ENCODE results near the gene LRSAM1. TPM values are rescaled to one million over a fixed set of nuclear protein-coding genes. Genes with fewer than 3 reads are reported as not detected.

Gene LRSAM1
- polyA plus RNA-seq, 2 donors, result 10.7 to 17.5 TPM

DNA sequence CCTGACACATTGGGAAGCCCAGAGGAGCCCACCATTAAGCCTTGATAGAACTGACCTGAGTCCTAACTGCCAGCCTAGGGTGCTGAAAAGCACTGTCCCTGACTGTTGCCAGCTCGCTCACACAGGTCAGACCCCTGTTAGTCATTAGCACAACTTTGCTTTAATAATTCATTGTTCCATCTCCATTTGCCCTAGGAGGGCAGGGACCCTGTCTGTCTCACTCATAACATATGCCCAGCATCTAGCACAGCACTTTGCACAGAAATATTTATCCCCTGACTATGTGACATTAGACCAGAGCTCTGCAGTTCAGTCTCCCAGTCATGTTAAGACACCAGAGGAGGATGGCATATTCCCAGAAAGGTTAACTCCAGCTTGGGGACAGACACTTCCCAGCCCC, 99.0 kb downstream of the LRSAM1 start:
- 92 to 94% methylated on average over 1 of the region's 1 CpG for WGBS, 2 donors
- no peaks in the 10 kb centered on the region for H3K9me3 ChIP-seq (ENCODE audit: control insufficient read depth in 2 of 2, insufficient read depth in 1 of 2, low read depth in 1 of 2, low read length in 1 of 2)
- peaks cover 5 to 38% of the 10 kb centered on the region in 2 donors for H3K36me3 ChIP-seq (ENCODE audit: control insufficient read depth in 2 of 2, insufficient read depth in 2 of 2, low read length in 1 of 2)
- no peak overlapping the region for H3K4me3 ChIP-seq (ENCODE audit: low read depth in 1 of 2, low read length in 2 of 2)
- peaks cover 13 to 49% of the 10 kb centered on the region in 2 donors for H3K4me1 ChIP-seq (ENCODE audit: control insufficient read depth in 2 of 2, insufficient read depth in 2 of 2, low read length in 1 of 2)
- no peaks in the 10 kb centered on the region for H3K27me3 ChIP-seq (ENCODE audit: control insufficient read depth in 1 of 2, insufficient read depth in 2 of 2, low read length in 2 of 2)
- peak overlapping the region; percentile 13 to 54 for H3K27ac ChIP-seq (ENCODE audit: low read depth in 2 of 2, low read length in 1 of 2)

DNA sequence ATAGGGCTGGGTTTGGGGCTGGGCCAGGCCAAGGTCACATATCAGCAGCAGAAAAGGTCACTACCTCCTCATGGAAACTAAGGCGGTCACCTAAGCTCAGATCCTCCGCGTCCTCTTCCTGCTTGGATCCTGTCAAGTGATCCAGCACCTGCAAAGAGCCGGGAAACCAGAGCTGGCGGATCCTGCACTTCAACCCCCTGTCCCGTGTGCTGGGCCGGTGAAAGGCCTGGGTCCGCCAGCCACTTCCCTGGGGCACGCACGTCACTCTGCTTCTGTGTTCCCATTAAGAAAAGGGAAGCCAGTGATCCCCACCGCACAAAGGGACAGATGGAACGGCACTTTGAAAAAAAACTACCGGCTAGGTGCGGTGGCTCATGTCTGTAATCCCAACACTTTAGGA, 99.4 kb downstream of the LRSAM1 start:
- Histone ChIP-seq H3K9me3 (ENCODE audit: control insufficient read depth in 2 of 2, insufficient read depth in 1 of 2, low read depth in 1 of 2, low read length in 1 of 2) (no peaks in the 10 kb centered on the region), H3K36me3 (ENCODE audit: control insufficient read depth in 2 of 2, insufficient read depth in 2 of 2, low read length in 1 of 2) (peaks cover 5 to 38% of the 10 kb centered on the region in 2 donors), H3K4me1 (ENCODE audit: control insufficient read depth in 2 of 2, insufficient read depth in 2 of 2, low read length in 1 of 2) (peaks cover 15 to 50% of the 10 kb centered on the region in 2 donors), H3K4me3 (ENCODE audit: low read depth in 1 of 2, low read length in 2 of 2) (no peak overlapping the region), H3K27ac (ENCODE audit: low read depth in 2 of 2, low read length in 1 of 2) (peak overlapping the region; percentile 12 to 54), H3K27me3 (ENCODE audit: control insufficient read depth in 1 of 2, insufficient read depth in 2 of 2, low read length in 2 of 2) (no peaks in the 10 kb centered on the region)
- WGBS, 2 donors, result 52 to 71% methylated on average over 14 of the region's 14 CpGs

Other genes starting within 250 kb of the LRSAM1 start
- 1 to 10 TPM; 3.5 TPM for gene GARNL3, start 186.7 kb upstream of the LRSAM1 start, polyA plus RNA-seq
- gene SLC2A8, start 54.3 kb upstream of the LRSAM1 start, polyA plus RNA-seq, result 10 to 100 TPM; 10.3 to 12.2 TPM
- 1 to 10 TPM; 2.3 to 2.5 TPM for gene ZNF79, start 27.1 kb upstream of the LRSAM1 start, polyA plus RNA-seq
- 1,000 to 10,000 TPM; 3,023 to 3,281 TPM for gene RPL12, start 104 bp upstream of the LRSAM1 start, polyA plus RNA-seq
- gene STXBP1, start 160.8 kb downstream of the LRSAM1 start, polyA plus RNA-seq, result 1 to 10 TPM; 4.7 to 7.1 TPM